ENCODE measurements around the gene PLEKHN1.

DNA sequence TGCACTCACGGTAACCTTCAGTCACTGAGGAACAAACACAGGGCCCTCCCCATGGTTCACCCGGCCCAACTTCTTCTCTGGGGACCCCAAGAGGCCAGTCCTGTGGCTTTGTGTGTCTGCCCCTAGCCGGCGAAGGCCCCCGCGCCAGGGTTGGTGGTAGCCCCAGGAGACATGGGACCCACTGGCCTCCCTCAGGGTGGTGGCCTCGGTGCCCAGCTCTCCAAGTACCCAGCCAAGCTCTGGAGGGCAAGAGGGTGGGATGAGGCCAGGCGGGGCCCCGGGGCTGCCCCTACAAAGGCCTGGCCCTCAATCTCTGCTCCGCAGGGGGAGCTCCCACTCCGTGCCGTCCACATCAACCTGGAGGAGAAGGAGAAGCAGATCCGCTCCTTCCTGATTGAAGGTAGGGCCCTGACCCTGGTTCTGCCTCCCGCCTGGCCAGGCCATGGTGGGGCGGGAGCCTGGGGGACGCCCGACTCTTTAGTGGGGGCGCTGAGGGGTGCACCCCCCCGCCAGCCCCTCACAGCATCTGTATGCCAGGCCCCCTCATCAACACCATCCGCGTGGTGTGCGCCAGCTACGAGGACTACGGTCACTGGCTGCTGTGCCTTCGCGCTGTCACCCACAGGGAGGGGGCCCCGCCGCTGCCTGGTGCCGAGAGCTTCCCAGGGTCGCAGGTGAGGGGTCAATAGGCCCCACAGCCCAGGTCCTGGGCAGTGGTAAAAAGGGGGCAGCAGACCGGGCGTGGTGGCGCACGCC lies 5.6 kb downstream of the PLEKHN1 start:
- TF ChIP-seq CTCF (IDR thresholded peaks at IDR 0.05) (no peak), POLR2A (IDR thresholded peaks at IDR 0.05) (no peak)

Measured in tibial nerve (tissue), 3 donors.